Thyroid gland (tissue), 4 donors: ENCODE data around the gene HNRNPM.

Experiments
- POLR2A ChIP-seq, 2 donors: fragments of 450-650 bp; IDR thresholded peaks; one replicate each; pipeline ENCODE4 v1.6.1; 2017; ENCODE audit warnings: antibody characterized with exemption in 2 of 2, mild to moderate bottlenecking in 2 of 2, moderate library complexity in 1 of 2
- TF ChIP-seq, protein P1 (sequence below), 6 experiments: fragments of 200-600 bp in 3 of 6; fragments of 450-650 bp in 3 of 6; sonication (generic) in 3 of 6; IDR thresholded peaks; one replicate each; pipeline ENCODE4 v1.5.1; 2016 to 2019; ENCODE audit warnings: antibody characterized with exemption in 6 of 6, mild to moderate bottlenecking in 2 of 6, inconsistent platforms in 1 of 6, moderate library complexity in 1 of 6

DNA sequence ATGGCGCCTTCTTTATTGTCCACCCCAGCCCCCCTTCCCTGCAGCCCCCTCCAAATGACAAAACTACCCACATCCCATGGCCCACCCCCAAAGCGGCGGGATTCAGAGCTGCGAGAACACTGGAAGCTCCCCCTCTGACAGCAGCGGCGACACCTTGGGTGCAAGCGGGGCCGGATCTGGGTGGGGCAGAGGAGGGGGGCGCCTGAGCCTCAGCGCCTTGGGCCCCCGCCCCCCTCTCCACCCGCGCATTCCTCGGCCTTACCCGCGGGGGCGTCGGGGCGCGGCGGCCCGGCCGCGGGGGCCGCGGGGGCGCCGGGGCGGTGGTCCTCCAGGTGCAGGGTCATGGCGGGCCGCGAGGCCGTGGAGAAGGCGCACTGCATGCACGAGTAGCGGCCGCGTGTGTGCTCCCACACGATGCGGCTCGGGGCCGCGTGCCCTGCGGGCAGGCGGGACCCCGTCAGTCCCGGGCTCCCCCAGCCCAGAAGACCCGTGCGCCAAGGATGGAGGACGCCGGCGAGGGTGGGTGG lies 65.9 kb downstream of the HNRNPM start:
- TF ChIP-seq POLR2A (IDR thresholded peaks at IDR 0.05): no peak
- TF ChIP-seq, protein P1, sequence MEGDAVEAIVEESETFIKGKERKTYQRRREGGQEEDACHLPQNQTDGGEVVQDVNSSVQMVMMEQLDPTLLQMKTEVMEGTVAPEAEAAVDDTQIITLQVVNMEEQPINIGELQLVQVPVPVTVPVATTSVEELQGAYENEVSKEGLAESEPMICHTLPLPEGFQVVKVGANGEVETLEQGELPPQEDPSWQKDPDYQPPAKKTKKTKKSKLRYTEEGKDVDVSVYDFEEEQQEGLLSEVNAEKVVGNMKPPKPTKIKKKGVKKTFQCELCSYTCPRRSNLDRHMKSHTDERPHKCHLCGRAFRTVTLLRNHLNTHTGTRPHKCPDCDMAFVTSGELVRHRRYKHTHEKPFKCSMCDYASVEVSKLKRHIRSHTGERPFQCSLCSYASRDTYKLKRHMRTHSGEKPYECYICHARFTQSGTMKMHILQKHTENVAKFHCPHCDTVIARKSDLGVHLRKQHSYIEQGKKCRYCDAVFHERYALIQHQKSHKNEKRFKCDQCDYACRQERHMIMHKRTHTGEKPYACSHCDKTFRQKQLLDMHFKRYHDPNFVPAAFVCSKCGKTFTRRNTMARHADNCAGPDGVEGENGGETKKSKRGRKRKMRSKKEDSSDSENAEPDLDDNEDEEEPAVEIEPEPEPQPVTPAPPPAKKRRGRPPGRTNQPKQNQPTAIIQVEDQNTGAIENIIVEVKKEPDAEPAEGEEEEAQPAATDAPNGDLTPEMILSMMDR (IDR thresholded peaks at IDR 0.05): no peak
